NB4 (cell line): Measurements from ENCODE around the gene H6PD.

Experiments
- DNase-seq: peaks from one replicate; pipeline ENCODE4 v3.0.0; 2010; ENCODE audit warnings: low read depth
- H3K4me3 ChIP-seq: one replicate; pipeline ENCODE4 v1.5.1; 2011; ENCODE audit warnings: mild to moderate bottlenecking, low read depth, low read length, moderate library complexity
- CTCF ChIP-seq: IDR thresholded peaks from one replicate; pipeline ENCODE4 v1.5.1; 2012; ENCODE audit warnings: low read depth, low read length
- MYC ChIP-seq: IDR thresholded peaks from 2 replicates; pipeline ENCODE4 v1.6.1; 2011; ENCODE audit warnings: low read depth, low read length
- POLR2A ChIP-seq: IDR thresholded peaks from 2 replicates; pipeline ENCODE4 v1.6.1; 2011; ENCODE audit warnings: mild to moderate bottlenecking; ENCODE audit not compliant: insufficient read length; ENCODE audit errors: extremely low read depth
- TF ChIP-seq, protein P1 (sequence below): IDR thresholded peaks from 2 replicates; pipeline ENCODE4 v1.6.1; 2011; ENCODE audit warnings: low read depth, low read length

Gene H6PD

DNA sequence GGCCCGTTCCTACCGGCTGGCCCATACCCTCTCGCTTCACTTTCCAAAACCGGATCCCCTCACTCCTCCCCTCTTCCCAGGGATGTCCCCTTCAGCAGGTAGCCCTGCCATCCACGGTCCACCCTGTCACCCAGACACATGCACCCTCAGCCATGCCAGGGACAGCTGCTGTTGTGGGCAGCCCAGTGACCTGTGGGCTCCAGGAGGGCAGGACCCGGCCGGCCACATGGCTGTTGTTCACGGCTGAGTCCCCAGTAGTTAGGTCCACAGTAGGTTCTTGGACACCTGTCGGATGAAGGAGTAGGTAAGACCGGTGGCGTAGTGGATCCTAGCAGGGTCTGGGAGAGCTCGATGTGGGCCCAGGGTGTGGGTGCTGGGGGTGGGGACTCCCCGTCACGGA, 70.6 kb downstream of the H6PD start:
- TF ChIP-seq POLR2A (no peak), MYC (no peak)
- DNase-seq = no peak
- H3K4me3 ChIP-seq = no peak overlapping the region

GRCh38 chr1:9306006-9306405, 71.4 kb downstream of the H6PD start:
- no peak for DNase-seq
- no peak overlapping the region for H3K4me3 ChIP-seq
- no peak for TF ChIP-seq CTCF
- TF ChIP-seq MYC = no peak
- TF ChIP-seq, protein P1, sequence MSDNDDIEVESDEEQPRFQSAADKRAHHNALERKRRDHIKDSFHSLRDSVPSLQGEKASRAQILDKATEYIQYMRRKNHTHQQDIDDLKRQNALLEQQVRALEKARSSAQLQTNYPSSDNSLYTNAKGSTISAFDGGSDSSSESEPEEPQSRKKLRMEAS = no peak
- no peak for TF ChIP-seq POLR2A

DNA sequence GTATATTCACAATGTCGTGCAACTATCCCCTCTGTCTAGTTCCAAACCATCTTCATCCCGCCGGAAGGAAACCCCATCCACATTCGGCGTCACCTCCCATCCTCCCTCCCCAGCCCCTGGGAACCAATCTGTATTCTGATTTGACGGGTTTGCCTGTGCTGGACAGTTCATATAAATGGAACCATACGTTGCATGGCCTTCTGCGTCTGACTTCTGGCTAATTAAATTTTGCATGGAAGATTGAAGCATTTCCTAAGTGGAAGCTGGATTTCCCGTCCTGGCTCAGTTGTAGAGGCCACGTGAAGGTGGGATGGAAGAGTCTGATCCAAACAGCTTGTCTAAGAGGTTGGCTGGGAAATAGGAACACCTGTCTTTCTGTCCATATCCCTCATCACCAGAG, 72.7 kb downstream of the H6PD start:
- TF ChIP-seq MYC = no peak
- TF ChIP-seq, protein P1 = no peak
- no peak for TF ChIP-seq POLR2A
- no peak for TF ChIP-seq CTCF
- no peak overlapping the region for H3K4me3 ChIP-seq
- DNase-seq = no peak

DNA sequence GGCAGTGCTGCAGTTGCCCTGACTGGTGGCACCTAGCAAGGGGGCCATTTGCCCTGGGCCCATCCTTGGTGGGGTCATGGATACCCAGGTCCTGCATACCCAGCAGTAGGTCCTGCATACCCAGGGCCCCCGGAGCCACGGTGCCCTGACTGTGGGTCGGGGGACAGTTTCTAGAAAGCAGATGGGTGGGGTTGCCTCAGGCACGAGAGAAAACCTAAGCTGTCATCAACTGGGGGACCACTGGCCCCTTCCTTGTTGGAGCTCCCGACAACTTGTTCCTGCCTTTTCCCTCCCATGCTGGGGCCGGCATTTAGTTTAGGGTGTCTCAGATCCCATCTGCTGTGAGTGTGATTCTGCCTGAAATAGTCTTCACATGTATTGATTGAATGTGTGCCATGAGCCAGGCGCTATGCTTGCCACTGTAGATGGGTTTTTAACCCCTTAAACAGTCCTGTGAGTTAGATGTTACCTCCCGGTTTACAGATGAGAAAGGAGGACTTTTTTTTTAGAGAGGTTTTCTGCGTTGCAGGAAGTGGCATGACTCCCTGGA, 73.7 kb downstream of the H6PD start:
- no peak for DNase-seq
- no peak overlapping the region for H3K4me3 ChIP-seq
- no peak for TF ChIP-seq CTCF

DNA sequence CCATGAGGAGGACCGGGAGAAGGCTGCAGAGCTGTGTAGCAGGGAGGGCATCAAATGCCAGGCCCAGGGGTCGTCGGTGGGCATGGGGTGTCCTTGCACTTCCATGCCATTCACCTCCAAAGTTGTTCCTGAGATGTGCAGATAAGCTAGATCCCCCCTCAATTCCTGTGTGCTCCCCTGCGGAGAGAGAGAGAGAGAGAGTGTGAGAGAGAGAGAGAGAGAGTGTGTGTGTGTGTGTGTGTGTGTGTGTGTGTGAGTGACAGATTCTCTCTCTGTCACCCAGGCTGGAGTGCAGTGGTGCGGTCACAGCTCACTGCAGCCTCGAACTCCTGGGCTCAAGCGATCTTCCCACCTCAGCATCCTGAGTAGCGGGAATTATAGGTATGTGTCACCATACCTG, 74.5 kb downstream of the H6PD start:
- no peak overlapping the region for H3K4me3 ChIP-seq
- TF ChIP-seq, protein P1 = no peak
- no peak for DNase-seq

- no peak overlapping the region for H3K4me3 ChIP-seq
- TF ChIP-seq MYC = no peak
- no peak for TF ChIP-seq CTCF
- TF ChIP-seq POLR2A = no peak
- TF ChIP-seq, protein P1 = no peak
- DNase-seq = no peak
These were observed 75.4 kb downstream of the H6PD start for GRCh38 chr1:9309991-9310390.

DNA sequence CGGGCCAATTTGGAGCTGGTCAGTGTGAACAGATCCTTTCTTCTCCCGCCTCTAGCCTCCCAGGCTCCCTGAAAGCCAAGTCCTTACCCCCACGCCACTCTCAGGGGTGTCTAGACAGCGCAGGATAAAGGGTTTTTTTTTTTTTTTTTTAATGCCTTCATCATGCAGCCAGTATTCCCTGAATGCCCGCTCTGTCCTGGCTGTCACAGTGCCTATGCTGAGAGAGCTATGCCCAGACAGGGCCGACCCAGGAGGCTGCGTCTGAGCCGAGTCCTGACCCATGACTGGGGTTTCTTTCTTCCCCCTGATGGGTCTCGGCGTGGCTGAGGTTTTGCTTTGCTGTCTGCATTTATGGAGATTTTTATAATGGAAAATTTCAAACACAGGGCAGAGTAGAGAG, 76.5 kb downstream of the H6PD start:
- no peak overlapping the region for H3K4me3 ChIP-seq
- TF ChIP-seq CTCF (no peak), MYC (no peak), POLR2A (no peak)
- TF ChIP-seq, protein P1 = no peak
- DNase-seq = no peak
